ENCODE measurements around the gene APOA1. TPM values are rescaled to one million over a fixed set of nuclear protein-coding genes. Genes with fewer than 3 reads are reported as not detected.

APOA1 gene
- total and polyA plus RNA-seq, 10 of the 15 experiments (the other 5 are each of a cell fraction or from before 2014, with no cell fraction given): 0.10 to 2.4 (median 0.24) TPM; not detected in 3

DNA sequence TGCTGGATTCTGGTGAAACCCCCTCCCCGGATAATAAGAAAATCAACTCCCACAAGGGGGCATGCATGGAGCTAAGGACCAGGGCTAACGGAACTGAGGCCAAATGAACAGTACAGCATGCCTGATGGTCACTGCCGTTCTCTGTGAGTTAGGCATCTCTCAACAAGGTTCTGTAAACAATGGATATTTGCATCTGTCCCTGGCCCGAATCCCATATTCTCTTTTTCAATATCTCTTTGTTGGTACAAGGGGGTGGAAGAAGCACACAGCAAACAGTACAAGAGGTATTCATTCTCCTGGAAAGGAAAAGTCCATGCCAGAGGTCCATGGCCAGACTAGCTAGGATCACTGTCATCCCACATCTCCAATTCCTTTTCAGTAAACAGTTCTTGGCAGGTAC, 32.2 kb upstream of the APOA1 start:
- in situ Hi-C loops (cut with MboI): no loop called here
- SMC1A ChIA-PET (ENCODE audit: uncharacterized antibody, unreplicated experiment): interaction anchor here (0.8 to 1.5 kb wide), 3 partner anchors 16 to 34 kb away, joined by 3 to 4 read pairs (median 3); no protein-coding TSS in a partner anchor
- ATAC-seq: no peak
- no peak overlapping the region for H3K4me2 ChIP-seq (ENCODE audit: control insufficient read depth, insufficient read depth)
- H4K20me1 ChIP-seq (ENCODE audit: control insufficient read depth, insufficient read depth): no peaks in the 10 kb centered on the region
- no peak overlapping the region for H2AFZ ChIP-seq (ENCODE audit: control insufficient read depth, low read depth, low read length)
- H3K9me3 ChIP-seq (replicated peaks; ENCODE audit: control insufficient read depth, insufficient read depth, low read length): no peaks in the 10 kb centered on the region
- no peaks in the 10 kb centered on the region for H3K27me3 ChIP-seq (replicated peaks in 1 of 2; ENCODE audit: control insufficient read depth in 2 of 2, insufficient read depth in 2 of 2, low read length in 1 of 2)
- no TSS peak for BruUV-seq (replicated peaks)
- no peak for DNase-seq (ENCODE audit: low read depth, low spot score)
- H3K79me2 ChIP-seq (ENCODE audit: control insufficient read depth, insufficient read depth, low read length): no peaks in the 10 kb centered on the region
- no peak overlapping the region for H3K27ac ChIP-seq (ENCODE audit: control insufficient read depth, insufficient read depth)
- WGBS (ENCODE audit: insufficient coverage, insufficient replicate concordance, low lambda C conversion rate, missing lambda C conversion rate): 98% methylated on average over 4 of the region's 4 CpGs
- intact Hi-C loops (cut with micrococcal nuclease; ENCODE audit: unreplicated experiment): no loop called here
- RAD21 ChIA-PET (ENCODE audit: unreplicated experiment): interaction anchor here (1.0 kb wide), 1 partner anchor 11 kb away, joined by 3 read pairs; no protein-coding TSS in a partner anchor
- TF ChIP-seq CREM (IDR thresholded peaks at IDR 0.05; ENCODE audit: low read depth) (no peak), NFXL1 (IDR thresholded peaks at IDR 0.05; ENCODE audit: borderline replicate concordance) (no peak), NR2C2 (IDR thresholded peaks at IDR 0.05; ENCODE audit: borderline replicate concordance, control insufficient read depth, insufficient read length, low read depth) (no peak), ZNF217 (IDR thresholded peaks at IDR 0.05) (no peak), SMAD5 (IDR thresholded peaks at IDR 0.05; ENCODE audit: low read depth) (no peak), BACH1 (IDR thresholded peaks at IDR 0.05; ENCODE audit: borderline replicate concordance) (no peak), NRF1 (conservative IDR thresholded peaks at IDR 0.05; ENCODE audit: low read depth, low read length) (no peak), ZNF24 (IDR thresholded peaks at IDR 0.05) (no peak), BRCA1 (IDR thresholded peaks at IDR 0.05; ENCODE audit: low read depth, low read length) (no peak), SMARCA5 (IDR thresholded peaks at IDR 0.05) (no peak), SRF (IDR thresholded peaks at IDR 0.05; ENCODE audit: low read depth in 2 of 2, low read length in 2 of 2) (no peak)
- TF ChIP-seq, protein P1, sequence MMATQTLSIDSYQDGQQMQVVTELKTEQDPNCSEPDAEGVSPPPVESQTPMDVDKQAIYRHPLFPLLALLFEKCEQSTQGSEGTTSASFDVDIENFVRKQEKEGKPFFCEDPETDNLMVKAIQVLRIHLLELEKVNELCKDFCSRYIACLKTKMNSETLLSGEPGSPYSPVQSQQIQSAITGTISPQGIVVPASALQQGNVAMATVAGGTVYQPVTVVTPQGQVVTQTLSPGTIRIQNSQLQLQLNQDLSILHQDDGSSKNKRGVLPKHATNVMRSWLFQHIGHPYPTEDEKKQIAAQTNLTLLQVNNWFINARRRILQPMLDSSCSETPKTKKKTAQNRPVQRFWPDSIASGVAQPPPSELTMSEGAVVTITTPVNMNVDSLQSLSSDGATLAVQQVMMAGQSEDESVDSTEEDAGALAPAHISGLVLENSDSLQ (IDR thresholded peaks at IDR 0.05): no peak
- TF ChIP-seq, protein P2, sequence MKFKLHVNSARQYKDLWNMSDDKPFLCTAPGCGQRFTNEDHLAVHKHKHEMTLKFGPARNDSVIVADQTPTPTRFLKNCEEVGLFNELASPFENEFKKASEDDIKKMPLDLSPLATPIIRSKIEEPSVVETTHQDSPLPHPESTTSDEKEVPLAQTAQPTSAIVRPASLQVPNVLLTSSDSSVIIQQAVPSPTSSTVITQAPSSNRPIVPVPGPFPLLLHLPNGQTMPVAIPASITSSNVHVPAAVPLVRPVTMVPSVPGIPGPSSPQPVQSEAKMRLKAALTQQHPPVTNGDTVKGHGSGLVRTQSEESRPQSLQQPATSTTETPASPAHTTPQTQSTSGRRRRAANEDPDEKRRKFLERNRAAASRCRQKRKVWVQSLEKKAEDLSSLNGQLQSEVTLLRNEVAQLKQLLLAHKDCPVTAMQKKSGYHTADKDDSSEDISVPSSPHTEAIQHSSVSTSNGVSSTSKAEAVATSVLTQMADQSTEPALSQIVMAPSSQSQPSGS (IDR thresholded peaks at IDR 0.05; ENCODE audit: low read length): no peak
- TF ChIP-seq, protein P3, sequence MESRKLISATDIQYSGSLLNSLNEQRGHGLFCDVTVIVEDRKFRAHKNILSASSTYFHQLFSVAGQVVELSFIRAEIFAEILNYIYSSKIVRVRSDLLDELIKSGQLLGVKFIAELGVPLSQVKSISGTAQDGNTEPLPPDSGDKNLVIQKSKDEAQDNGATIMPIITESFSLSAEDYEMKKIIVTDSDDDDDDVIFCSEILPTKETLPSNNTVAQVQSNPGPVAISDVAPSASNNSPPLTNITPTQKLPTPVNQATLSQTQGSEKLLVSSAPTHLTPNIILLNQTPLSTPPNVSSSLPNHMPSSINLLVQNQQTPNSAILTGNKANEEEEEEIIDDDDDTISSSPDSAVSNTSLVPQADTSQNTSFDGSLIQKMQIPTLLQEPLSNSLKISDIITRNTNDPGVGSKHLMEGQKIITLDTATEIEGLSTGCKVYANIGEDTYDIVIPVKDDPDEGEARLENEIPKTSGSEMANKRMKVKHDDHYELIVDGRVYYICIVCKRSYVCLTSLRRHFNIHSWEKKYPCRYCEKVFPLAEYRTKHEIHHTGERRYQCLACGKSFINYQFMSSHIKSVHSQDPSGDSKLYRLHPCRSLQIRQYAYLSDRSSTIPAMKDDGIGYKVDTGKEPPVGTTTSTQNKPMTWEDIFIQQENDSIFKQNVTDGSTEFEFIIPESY (IDR thresholded peaks at IDR 0.05): no peak
- TF ChIP-seq, protein P4, sequence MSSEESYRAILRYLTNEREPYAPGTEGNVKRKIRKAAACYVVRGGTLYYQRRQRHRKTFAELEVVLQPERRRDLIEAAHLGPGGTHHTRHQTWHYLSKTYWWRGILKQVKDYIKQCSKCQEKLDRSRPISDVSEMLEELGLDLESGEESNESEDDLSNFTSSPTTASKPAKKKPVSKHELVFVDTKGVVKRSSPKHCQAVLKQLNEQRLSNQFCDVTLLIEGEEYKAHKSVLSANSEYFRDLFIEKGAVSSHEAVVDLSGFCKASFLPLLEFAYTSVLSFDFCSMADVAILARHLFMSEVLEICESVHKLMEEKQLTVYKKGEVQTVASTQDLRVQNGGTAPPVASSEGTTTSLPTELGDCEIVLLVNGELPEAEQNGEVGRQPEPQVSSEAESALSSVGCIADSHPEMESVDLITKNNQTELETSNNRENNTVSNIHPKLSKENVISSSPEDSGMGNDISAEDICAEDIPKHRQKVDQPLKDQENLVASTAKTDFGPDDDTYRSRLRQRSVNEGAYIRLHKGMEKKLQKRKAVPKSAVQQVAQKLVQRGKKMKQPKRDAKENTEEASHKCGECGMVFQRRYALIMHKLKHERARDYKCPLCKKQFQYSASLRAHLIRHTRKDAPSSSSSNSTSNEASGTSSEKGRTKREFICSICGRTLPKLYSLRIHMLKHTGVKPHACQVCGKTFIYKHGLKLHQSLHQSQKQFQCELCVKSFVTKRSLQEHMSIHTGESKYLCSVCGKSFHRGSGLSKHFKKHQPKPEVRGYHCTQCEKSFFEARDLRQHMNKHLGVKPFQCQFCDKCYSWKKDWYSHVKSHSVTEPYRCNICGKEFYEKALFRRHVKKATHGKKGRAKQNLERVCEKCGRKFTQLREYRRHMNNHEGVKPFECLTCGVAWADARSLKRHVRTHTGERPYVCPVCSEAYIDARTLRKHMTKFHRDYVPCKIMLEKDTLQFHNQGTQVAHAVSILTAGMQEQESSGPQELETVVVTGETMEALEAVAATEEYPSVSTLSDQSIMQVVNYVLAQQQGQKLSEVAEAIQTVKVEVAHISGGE (CRISPR knock-in tag; IDR thresholded peaks at IDR 0.05): no peak
- no peak for FAIRE-seq
- H3K36me3 ChIP-seq (ENCODE audit: control insufficient read depth in 2 of 2, insufficient read depth in 2 of 2, low read length in 1 of 2): peaks cover 15 to 17% of the 10 kb centered on the region in 2 experiments
- no peak overlapping the region for H3K4me3 ChIP-seq
- H3K9ac ChIP-seq (ENCODE audit: control insufficient read depth, insufficient read depth, low read length): no peak overlapping the region
- CTCF ChIA-PET: interaction anchor here (0.5 to 1.9 kb wide), 4 partner anchors 10 to 236 kb away, joined by 3 to 14 read pairs (median 4); no protein-coding TSS in a partner anchor
- POLR2A ChIA-PET: no interaction called here
- no peaks in the 10 kb centered on the region for H3K4me1 ChIP-seq (ENCODE audit: control insufficient read depth, insufficient read depth, low read length)
